HL-60 (cell line): ENCODE data around the gene BOD1L1.

Source experiments
- CTCF ChIP-seq: IDR thresholded peaks from one replicate; pipeline ENCODE4 v1.5.1; 2011; ENCODE audit warnings: low read length, control low read depth, inconsistent platforms; ENCODE audit not compliant: insufficient read depth
- GABPA ChIP-seq: IDR thresholded peaks from 2 replicates; pipeline ENCODE4 v1.6.1; 2012; ENCODE audit warnings: low read depth
- POLR2AphosphoS5 ChIP-seq: IDR thresholded peaks from 2 replicates; pipeline ENCODE4 v1.6.1; 2012; ENCODE audit warnings: low read depth
- SPI1 ChIP-seq: IDR thresholded peaks from 2 replicates; pipeline ENCODE4 v1.6.1; 2012; ENCODE audit warnings: low read depth, mild to moderate bottlenecking, borderline replicate concordance

DNA sequence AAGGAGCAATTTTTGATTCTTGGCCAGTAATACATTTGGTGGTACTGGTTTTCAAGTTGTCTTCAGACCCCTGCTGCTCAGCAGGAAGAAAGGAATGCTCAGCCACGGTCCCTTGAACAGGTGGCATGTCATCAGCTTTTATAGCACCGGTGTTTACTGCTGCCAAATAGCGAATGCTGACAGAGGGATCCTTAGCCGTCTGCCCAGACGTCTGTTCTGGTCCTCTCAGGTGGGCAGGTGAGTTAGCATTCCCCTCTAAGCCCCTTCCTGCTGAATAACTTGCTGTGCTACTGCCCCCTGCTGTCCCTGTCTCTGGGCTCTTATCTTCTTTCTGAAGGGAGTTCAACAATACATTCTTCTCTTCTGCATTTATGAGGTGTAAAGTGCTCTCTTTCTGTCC is 28.4 kb downstream of the BOD1L1 start:
- TF ChIP-seq CTCF (peak; percentile 4), POLR2AphosphoS5 (no peak), GABPA (no peak), SPI1 (no peak)
